HG03521 (cell line): ENCODE data around the gene KRT34.
"Not testable (repeated sequence)": the region's sequence is repeated elsewhere in the genome, so short reads cannot be mapped to it uniquely, and the experiment has no call there.

ENCODE experiments used
- ATAC-seq: cut with Tn5 transposase; IDR thresholded peaks from one replicate; pipeline ENCODE4 v1.9.1; 2021; ENCODE audit warnings: mild to moderate bottlenecking, moderate library complexity; ENCODE audit not compliant: unreplicated experiment

Gene KRT34

DNA sequence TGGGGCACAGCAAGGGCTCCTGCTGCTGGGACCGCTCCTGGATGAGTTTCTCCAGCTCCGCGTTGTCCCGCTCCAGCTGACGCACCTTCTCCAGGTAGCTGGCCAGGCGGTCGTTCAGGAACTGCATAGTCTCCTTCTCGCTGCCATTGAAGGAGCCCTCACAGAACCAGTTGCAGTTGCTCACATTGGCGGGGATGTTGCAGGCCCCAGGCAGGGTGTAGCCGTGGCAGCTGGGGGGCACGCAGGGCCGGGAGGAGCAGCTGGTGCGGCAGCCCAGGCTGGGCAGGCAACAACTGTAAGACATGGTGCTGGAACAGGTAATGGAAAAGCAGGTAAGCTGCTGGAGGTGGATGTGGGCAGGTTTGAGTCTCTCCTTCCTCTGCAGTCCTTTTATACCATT is at the start of gene KRT34:
Gene KRT34, minus strand, starts transcription at position 364 of the 400 bp plus-strand sequence. Its CDS starts 60 bp downstream, at position 304.
- ATAC-seq: not testable (repeated sequence)

DNA sequence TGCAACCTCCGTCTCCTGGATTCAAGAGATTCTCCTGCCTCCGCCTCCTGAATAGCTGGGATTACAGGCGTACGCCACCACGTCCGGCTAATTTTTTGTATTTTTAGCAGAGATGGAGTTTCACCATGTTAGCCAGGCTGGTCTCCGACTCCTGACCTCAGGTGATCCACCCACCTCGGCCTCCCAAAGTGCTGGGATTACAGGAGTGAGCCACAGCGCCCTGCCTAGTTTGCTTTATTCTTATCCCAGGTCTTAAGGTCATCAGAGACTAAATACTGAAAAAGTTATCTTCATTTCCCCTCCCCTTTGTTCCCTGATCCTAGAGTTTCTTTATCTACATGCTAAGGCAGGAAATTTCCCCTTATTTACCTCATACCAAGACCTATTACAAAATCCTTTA is 48.3 kb upstream of the KRT34 start:
- ATAC-seq: not testable (repeated sequence)

DNA sequence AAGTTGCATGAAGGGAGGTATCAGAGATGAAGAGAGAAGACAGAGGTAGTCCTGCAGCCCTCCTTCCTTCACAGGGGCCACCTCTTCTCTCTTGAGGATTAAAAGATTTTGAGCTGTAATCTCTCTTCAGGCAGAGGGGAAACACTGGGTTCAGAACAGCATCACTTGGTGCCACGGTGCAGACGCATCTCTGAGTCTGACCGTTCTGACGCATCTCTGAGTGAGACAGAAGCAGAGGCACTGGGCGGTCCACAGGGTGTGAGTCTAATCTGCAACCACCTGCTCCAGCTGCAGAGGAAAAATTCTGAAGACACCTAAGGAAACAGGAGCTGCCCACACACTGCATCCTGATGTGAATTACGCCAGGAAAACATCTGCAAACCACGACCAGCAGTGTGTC is 47.6 kb upstream of the KRT34 start:
- ATAC-seq: no peak

DNA sequence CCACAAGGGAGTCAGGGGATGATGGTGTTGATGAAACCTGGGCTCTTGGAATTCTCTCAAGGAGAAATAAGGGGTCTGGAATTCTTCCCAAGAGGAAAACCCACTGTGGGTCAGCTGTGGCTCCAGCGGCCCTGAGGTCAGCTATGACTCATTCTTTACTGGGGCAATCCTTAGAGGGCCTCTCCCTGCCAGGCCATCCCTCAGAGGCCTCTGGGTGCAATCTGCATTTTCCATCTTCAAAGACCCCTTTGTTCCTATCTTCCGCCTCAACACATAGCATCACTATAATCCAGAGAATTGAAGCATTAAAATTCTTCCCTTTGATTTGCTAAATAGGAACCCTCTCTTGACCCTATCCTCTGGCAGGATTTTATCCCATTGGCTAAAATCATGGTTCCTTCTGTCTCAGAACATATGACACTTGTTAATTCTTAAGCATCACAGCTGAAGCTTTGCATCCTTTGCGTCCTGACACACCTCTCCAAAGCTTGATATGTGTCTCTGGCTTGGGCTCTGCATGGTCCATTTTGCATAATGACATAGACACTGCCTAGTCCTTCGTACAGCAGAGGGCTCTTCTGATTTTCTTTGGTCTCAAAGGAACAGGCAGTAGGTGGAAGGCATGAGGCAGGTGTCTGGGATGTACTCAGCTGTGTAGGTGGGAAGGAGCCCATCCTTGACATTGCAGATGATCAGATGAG is 46.6 kb upstream of the KRT34 start:
- ATAC-seq: no peak

DNA sequence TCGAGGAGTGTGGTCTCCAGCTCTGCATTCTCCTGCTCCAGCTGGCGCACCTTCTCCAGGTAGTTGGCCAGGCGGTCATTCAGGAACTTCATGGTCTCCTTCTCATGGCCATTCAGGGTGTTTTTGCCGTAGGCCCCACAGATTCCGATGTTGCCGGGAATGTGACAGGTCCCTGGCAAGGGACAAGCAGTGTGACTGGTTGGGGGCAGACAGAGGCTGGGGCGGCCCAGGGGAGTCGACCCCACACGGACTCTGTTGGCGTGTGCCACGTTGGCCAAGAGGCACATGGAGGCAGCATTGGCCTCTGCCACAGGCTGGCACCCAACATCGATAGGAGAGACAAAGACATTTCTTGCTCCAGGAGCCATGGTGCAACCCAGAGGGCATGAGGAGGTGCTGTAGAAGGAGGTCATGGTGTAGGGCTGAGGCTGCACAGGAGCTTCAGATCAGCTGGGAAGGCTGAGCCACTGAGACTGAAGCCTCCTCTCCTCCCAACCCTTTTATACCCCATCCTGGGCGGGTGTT is 42.1 kb upstream of the KRT34 start, which contains the start of gene KRT37:
Gene KRT37, minus strand, starts transcription at position 475 of the 525 bp plus-strand sequence. Its CDS starts 62 bp downstream, at position 413.
- ATAC-seq: no peak

DNA sequence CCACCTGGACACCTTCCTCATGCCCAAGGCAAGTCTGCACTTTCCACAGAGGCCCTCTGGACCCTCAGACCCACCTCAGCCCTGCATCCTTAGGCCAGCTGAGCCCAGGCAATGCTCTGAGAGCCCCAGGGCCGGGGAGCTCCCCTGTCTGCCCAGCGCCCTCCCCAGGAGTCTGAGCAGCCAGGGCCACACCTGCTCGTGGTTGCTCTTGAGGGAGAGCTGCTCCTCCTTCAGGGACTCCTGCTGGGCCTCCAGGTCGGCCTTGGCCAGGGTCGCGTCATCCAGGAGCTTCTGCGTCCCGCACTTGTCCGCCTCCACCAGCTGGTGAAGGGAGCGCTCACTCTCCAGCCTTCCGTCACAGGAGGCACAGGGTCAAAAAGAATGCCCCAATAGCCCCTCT is 40.5 kb upstream of the KRT34 start:
- ATAC-seq: not testable (repeated sequence)

DNA sequence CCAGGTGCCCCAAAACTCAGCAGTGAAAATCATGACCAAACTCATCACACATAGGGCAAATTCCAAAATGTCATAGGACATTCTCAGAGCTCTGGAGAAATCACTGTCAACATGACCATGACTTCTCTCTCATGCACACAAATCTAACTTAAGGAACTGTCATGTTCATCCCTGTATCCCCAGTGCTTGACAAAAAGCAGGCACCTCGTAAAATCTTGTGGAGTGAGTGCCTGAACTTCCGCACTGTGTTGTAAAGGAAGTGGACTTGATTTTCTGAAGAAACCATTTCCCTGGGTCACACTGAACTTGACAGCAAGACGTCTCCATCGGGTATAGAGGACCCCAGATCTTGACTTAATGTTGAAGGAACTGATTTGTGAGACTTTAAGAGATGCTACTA is 39.5 kb upstream of the KRT34 start:
- ATAC-seq: no peak

DNA sequence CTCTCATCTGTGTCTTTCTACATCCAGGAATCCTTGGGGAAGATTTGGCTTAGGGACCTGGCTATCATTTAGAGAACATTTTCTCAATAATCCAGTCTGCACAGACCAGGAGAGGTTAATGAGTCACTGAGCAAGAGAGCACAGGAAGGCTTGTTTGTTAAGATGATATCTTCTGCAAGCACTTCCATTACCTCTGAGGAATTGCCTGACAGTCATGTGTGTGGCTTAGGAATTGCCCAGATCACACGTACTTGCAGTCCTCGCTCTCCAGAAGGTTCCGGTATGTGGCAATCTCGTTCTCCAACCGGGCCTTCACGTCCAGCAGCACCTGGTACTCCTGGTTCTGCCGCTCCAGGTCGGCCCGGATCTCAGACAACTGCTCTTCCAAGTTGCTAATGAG is 39.0 kb upstream of the KRT34 start:
- ATAC-seq: no peak

DNA sequence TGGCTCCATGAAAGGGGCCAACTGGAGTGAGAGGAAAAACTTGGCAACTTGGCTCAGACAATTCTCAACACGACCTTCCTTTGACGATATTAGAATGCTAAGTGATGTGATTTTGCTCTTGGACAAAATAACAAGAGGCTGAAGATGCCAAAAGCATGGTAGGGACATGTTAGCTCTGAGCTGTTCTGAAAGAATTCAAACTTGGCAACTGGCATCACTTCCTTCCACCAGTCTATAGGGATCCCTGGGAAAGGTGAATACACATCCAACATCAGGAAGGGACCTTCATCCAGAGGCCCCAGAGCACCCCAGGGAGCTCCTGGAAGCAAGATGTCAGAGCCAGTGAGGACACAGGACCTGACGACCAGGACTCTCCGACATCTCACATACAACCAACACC is 38.0 kb upstream of the KRT34 start:
- no peak for ATAC-seq

DNA sequence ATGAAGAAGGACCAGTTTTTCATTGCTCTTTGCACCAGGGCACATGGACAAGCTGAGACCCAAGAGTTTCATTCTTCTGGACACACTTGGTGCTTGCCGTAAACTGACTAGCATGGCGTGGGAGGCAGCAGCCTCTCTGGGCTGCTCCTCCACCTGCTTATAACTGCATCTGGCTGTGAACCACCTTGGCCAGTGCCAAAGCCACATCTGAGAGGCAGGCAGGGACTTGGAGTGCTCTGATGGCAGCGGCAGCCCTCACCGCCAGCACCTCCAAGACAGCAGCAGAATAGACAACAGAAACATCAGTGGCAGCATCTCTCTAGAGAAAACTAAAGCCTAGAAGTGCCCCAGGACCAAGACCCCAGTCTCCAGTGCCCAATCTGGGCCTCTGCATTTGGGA is 37.6 kb upstream of the KRT34 start:
- ATAC-seq: no peak

DNA sequence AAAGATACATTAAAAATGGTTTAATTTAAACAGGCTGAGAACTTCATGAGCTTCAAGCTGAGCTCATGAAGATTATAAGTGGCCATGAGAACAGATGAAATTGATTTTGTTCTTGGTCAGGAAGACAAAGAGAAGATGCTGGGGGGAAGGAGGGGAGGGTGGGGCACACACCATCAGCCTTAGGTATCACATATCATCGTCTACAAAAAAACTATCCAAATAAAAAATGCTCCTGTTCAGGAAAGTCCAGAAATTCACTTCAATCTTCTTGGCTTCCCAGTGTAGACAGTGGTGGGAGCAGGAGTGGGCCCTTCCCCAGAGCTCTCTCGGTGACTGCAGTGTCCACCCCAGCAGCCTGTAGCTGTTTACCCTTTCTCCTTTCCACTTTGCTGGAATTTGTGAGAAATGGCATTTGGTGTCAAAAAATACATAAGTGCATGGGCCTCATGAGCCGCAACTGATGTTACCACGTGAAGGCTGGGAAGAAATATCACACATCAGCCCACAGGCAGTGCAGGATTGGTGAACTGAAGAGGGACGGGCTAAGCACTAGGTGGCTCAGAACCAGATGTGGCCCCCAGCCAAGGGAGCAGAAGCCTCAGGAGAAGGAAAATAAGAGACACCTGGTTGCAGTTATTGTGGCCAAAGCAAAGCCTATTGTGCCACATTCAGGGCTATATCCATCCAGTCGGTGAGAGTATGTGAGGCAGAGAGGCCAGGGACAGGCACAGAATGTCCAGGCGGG is 36.2 kb upstream of the KRT34 start:
- ATAC-seq: no peak

DNA sequence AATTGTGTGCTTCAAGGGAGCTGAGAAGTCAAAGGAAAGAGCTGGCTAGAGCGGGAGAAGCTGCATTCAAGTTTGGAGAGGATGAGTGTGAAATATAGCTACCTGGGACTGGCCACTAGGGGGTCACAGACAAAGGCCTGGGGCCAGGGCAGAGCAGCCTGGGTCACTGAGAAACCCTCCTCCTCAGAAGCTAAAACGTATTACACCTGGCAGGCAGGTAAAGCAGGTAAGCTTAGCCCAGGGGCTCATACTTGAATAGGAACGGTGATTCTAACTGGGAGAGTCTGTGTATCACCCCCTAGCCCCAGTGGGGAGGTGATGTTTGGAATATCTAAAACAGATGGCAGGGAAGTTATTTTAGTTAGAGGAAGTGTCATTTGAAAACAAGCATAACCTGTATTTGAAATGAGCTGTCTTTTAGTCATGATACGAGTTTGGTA is 35.5 kb upstream of the KRT34 start:
- no peak for ATAC-seq

DNA sequence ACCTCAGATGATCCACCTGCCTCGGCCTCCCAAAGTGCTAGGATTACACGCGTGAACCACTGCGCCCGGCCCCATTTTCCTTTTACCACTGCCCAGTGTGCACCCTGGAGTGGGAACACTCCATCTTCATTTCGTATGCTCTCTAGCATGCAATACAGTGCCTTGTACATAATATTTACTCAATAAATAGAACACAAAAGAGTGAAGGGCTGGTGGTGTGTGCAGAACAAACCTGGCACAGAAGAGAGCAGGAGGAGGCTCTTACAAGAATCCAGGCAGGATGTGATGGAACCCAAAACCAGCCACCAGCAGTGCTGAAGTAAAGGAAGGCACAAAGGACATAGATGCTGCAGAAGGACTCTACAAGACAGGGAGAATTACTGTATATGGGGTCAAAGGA is 35.0 kb upstream of the KRT34 start:
- no peak for ATAC-seq

DNA sequence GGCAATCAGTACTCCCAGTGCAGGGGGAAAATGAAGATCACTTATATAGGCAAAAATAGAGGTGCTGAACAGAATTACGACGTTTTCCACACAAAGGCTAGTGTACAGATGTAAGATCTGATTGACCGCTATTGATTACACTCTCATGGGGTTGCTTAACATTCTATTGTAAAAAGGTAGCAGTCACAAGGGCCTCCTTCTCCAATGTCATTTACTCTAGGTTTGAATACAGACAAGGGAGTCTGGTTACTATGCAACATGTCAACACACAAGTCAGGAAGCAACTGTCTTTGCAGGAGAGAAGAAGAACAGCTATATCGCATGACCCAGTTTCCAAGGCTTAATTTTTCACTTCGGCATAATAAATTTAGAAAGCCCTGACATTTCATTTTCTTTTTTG is 34.4 kb upstream of the KRT34 start:
- ATAC-seq: no peak

DNA sequence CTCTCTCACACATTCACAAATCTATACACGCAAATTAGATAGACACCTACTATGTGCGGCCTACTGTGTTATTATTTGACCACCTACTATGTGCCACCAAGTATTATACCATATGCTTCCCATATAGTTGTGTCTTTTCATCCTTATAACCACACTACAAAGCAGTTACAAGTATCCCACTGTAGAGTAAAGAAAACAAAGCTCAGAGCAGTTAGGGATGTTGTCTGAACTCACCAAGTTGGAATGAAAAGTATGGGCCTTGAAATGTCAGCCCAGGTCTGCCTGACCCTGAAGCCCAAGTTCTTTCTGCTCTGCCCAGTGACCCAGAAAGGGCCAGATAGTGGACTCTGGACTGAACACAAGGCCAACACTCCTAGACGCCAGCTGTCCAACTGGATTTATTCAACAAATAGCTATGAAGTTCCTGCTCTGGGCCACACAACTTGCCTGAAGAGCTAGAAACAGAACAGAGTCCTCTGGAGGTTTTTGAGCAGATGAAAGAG is 33.8 kb upstream of the KRT34 start:
- no peak for ATAC-seq

DNA sequence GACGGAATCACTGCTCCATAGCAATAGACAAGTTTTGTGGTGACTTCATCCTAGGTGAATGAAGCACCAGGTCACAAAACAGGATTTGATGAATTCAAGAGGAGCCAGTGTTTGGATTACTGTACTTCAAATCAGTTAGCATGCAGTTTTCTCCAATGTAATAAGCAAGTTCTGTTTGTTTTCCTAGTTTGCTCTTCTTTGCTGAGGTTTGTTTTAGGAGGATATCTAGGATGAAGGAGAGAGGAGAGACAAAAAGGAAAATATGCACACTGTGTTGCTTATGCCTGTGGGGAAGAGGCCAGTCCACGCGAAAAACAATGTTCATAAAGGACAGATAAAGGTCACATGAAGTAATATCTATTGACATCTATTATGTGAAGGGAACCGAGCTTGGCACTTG is 33.3 kb upstream of the KRT34 start:
- no peak for ATAC-seq

DNA sequence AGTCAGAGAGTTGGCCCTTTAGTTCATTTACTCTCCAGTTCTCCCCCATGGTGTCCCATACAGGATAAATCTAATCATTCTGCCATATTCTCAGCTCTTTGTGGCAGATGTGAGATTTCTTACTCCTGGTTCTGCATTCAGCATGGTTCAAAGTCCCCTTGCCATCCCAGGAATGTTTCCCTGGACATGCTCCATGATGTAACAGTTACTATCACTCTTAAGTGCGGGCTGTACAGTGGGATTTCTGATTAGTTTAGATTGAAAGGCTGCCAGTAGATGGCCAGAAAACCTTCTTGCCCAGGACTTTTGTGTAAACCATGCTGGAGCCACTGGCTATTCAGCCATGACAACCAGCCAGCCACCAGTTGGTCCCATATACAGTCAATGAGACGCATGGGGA is 31.9 kb upstream of the KRT34 start:
- no peak for ATAC-seq

DNA sequence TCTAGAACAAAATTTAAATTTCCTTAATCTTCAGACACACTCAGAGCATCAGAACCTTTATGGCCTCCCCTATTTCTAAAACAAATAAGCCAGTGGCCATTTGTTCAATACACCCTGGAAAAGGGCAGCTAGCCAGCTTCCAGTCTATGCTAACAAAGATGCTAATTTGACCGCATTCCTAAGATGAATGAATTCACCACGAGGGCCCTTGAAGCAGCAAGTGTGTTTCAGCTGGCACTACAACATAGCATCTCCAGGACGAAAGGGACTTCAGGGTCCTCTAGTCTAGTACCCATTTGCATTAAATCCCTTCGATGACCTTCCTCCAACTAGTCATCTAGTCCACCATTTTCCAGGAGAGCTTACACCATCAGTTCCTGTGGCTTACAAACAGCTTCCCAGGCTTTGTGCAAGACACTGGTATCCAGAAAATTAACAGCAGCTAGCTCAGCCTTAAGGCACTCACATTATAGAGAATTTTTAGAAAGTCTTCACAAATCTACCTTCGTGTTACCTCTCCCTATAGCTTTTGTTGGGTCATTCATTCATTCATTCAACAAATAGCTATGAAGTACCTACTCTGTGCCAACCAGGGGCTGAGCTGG is 31.3 kb upstream of the KRT34 start:
- no peak for ATAC-seq

DNA sequence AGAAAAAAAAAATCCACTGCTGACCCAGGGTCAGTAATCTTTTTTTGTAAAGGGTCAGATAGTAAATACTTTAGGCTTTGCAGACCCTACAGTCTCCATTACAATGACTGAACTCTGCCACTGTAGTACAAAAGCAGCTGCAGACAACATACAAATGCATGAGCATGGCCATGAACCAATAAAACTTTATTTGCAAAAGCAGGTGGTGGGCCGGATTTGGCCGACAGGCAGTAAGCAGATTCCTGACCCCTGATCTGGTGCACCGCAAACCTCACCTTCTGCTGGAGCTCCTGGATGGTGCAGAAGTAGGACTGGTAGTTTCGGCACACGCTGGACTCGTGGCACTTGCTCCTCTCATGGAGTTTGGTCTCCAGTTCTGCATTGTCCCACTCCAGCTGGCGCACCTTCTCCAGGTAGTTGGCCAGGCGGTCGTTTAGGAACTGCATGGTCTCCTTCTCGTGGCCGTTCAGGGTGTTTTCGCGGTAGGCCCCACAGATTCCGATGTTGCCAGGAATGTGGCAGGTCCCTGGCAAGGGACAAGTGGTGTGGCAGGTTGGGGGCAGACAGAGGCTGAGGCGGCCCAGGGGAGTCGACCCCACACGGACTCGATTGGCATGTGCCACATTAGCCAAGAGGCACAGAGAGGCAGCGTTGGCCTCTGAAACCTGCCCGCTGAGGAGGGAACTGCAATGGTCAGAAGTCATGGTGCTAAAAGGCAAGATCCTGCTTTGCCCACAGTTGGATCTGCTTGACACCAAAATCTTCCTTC is 29.1 kb upstream of the KRT34 start:
- ATAC-seq: no peak

DNA sequence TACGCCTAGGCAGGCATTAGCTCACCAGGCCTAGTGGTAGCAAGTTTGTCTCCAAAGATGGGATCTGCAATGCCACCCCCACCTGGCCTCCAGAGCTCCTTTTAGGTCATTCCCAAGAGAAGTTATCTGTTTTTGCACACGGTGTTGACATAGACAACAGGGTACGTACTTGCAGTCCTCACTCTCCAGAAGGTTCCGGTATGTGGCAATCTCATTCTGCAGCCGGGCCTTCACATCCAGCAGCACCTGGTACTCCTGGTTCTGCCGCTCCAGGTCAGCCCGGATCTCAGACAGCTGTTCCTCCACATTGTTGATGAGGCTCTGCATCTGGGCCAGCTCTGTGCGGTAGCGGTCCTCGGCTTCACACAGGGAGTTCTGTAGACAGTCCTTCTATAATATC is 25.1 kb upstream of the KRT34 start:
- no peak for ATAC-seq

DNA sequence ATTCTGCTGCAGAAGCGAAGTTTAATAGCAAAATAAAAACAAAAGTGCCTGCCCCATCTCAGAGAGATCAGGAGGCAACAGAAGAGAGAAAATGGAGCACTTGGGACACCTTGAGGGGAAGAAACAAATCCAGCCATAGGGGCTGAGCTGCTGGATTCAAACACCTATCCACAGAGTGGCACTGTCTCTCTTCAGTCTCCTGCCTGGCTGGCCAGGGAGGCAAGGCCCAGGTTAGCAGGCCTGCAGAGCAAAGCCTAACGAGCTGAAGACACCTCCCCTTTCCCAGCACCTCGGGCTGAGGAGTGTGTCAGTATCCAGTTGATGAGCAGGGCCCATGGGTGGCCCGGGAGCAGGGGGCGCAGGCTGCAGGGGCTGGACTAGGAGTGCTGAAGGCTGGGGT is 24.1 kb upstream of the KRT34 start:
- no peak for ATAC-seq
